ENCODE results near the gene TAF15.

DNA sequence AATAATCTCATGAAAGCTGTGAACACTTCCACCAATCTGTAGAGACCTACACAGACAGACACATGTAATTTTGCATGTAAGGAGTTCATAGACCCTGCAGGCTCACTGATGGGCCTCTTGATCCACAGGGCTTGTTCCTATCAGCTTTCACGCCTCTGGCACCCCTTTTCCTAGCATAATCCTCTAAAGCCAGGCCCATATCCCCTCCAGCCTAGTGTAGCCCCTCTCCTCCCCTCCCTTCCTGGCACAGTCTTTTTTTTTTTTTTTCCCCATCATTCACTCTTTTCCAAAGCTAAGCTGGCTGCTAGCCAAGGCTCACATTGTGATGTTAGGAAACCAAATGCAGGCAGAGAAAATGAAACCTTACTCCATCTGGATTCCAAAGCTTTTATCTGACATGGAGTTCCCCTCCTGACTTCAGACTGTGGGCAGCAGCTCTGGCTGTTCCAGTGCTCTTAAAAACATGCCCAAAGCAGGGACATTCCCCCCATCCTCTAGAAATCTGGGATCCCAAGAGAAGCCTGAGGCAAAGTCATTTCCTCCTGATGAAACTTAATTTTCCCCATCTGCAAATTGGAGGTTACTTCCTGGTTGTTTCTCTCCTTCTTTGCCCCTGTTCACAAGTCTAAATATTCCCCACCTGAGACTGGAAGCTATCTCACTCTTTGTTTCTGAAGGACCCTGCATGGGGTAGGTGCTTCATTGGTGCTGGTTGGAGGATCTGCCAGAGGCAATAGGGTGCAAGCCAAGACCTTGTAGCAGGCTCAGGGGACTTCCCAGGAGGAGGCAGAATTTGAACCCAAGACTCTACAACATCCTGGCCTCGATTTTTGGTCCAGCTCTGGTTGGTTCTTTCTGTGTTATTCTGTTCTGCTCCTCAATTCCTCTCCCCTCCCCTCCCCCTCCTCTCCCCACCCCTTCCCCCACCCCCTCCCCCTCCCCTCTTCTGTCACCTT is 80.8 kb downstream of the TAF15 start:
- TF ChIP-seq CTCF (IDR thresholded peaks at IDR 0.05) (no peak), POLR2A (IDR thresholded peaks at IDR 0.05) (no peak), POLR2AphosphoS5 (IDR thresholded peaks at IDR 0.05) (no peak), EP300 (IDR thresholded peaks at IDR 0.05) (no peak)

Measured in sigmoid colon (tissue), 4 donors.